PC-3 (cell line): Measurements from ENCODE around the gene NTN1. TPM values are rescaled to one million over a fixed set of nuclear protein-coding genes. Genes with fewer than 3 reads are reported as not detected.
A peak's percentile ranks its signal among the peaks of the same experiment; 100 is the strongest.

Experiments
- ATAC-seq: fragments of 200-7000 bp; cut with Tn5 transposase; 2 replicates; pipeline ENCODE4 v1.9.1; 2020; ENCODE audit warnings: mild to moderate bottlenecking, moderate library complexity
- BruUV-seq: library from RNA; stranded (reverse); fragments of 400-500 nt; replicated peaks from 2 replicates; lab custom pipeline; 2021; lab: Mats Ljungman, UMichigan
- CTCF ChIA-PET: fragments of 300-600 bp; sonication (Branson Sonifier 250); formaldehyde crosslinking; loops from one replicate; lab custom pipeline; 2022; ENCODE audit warnings: antibody characterized with exemption; lab: Charles Lee
- POLR2A ChIA-PET: fragments of 300-600 bp; sonication (Branson Sonifier 250); formaldehyde crosslinking; loops from one replicate; lab custom pipeline; 2022; ENCODE audit warnings: antibody characterized with exemption; ENCODE audit not compliant: unreplicated experiment; lab: Charles Lee
- DNase-seq: peaks from one replicate; pipeline ENCODE4 v3.0.0-alpha.2; 2015
- H2AFZ ChIP-seq: fragments of 300-600 bp; sonication (generic); 2 replicates; pipeline ENCODE4 v1.6.0; 2016; ENCODE audit warnings: antibody characterized with exemption, low read length
- H3F3A ChIP-seq: fragments of 300-600 bp; sonication (generic); one replicate; pipeline ENCODE4 v1.6.0; 2017; ENCODE audit warnings: antibody characterized with exemption, low read length, control low read depth, mild to moderate bottlenecking; ENCODE audit not compliant: unreplicated experiment
- H3K27ac ChIP-seq: fragments of 300-600 bp; sonication (generic); 2 replicates; pipeline ENCODE4 v1.5.1; 2016; ENCODE audit warnings: mild to moderate bottlenecking, low read length
- H3K27me3 ChIP-seq: fragments of 300-600 bp; sonication (generic); 2 replicates; pipeline ENCODE4 v1.6.1; 2016; ENCODE audit warnings: low read length, mixed read lengths
- H3K36me3 ChIP-seq: fragments of 300-600 bp; sonication (generic); 2 replicates; pipeline ENCODE4 v1.6.1; 2016; ENCODE audit warnings: low read depth, mixed run types, low read length, mixed read lengths
- H3K4me1 ChIP-seq: fragments of 300-600 bp; sonication (generic); 2 replicates; pipeline ENCODE4 v1.5.1; 2016; ENCODE audit warnings: low read length; ENCODE audit not compliant: insufficient read depth
- H3K4me2 ChIP-seq: fragments of 300-600 bp; sonication (generic); 2 replicates; pipeline ENCODE4 v1.6.0; 2016; ENCODE audit warnings: low read length
- H3K4me3 ChIP-seq: fragments of 300-600 bp; sonication (generic); 2 replicates; pipeline ENCODE4 v1.5.1; 2016; ENCODE audit warnings: mild to moderate bottlenecking, low read length, mixed read lengths
- H3K79me2 ChIP-seq: fragments of 300-600 bp; sonication (generic); 2 replicates; pipeline ENCODE4 v1.6.1; 2017; ENCODE audit warnings: low read length, mixed read lengths
- H3K9ac ChIP-seq: fragments of 300-600 bp; sonication (generic); 2 replicates; pipeline ENCODE4 v1.6.0; 2016; ENCODE audit warnings: mild to moderate bottlenecking, low read length
- H3K9me2 ChIP-seq: fragments of 300-600 bp; sonication (generic); replicated peaks from 2 replicates; pipeline ENCODE4 v1.6.1; 2016; ENCODE audit warnings: mixed run types, low read length, mixed read lengths
- H3K9me3 ChIP-seq: fragments of 300-600 bp; sonication (generic); 2 replicates; pipeline ENCODE4 v1.6.1; 2016; ENCODE audit warnings: low read length, mixed read lengths
- H4K20me1 ChIP-seq: fragments of 300-600 bp; sonication (generic); 2 replicates; pipeline ENCODE4 v1.6.1; 2016; ENCODE audit warnings: low read length, mixed read lengths
- CTCF ChIP-seq: fragments of 300-600 bp; sonication (generic); conservative IDR thresholded peaks from 2 replicates; pipeline ENCODE4 v1.5.1; 2017; ENCODE audit warnings: antibody characterized with exemption, low read depth, mild to moderate bottlenecking, low read length
- EZH2 ChIP-seq: fragments of 300-600 bp; sonication (generic); IDR thresholded peaks from one replicate; pipeline ENCODE4 v1.6.1; 2017; ENCODE audit warnings: antibody characterized with exemption, mild to moderate bottlenecking, low read length; ENCODE audit not compliant: unreplicated experiment
- EZH2phosphoT487 ChIP-seq: fragments of 300-600 bp; sonication (generic); IDR thresholded peaks from 2 replicates; pipeline ENCODE4 v1.6.1; 2018; ENCODE audit warnings: mild to moderate bottlenecking, antibody characterized with exemption, low read length, borderline replicate concordance
- intact Hi-C: fragments of 100-400 bp; cut with micrococcal nuclease; formaldehyde crosslinking; loops from 2 replicates; pipeline ENCODE4 v1.9.0; 2023
- total RNA-seq: library from RNA; depleted of rRNA; stranded (reverse); fragments of >200 nt; gene quantifications from 2 replicates; pipeline ENCODE4 v1.2.3, GENCODE V29; 2014

Gene NTN1
- total RNA-seq, 1 experiment from 2014 or later, result 0.22 TPM

- H4K20me1 ChIP-seq, result no peaks in the 10 kb centered on the region
- no peaks in the 10 kb centered on the region for H3K27me3 ChIP-seq
- no peak overlapping the region for H2AFZ ChIP-seq
- H3K27ac ChIP-seq, result no peak overlapping the region
- no peaks in the 10 kb centered on the region for H3K9me3 ChIP-seq
- ATAC-seq (no peak), DNase-seq (no peak)
- H3K4me2 ChIP-seq, result no peak overlapping the region
- no peak overlapping the region for H3K9ac ChIP-seq
- H3K4me1 ChIP-seq, result no peaks in the 10 kb centered on the region
- no TSS peak for BruUV-seq
- TF ChIP-seq EZH2, result no peak
- CTCF ChIA-PET, result no interaction called here
- H3K36me3 ChIP-seq, result no peaks in the 10 kb centered on the region
- no peak overlapping the region for H3K4me3 ChIP-seq
- no peaks in the 10 kb centered on the region for H3K79me2 ChIP-seq
- intact Hi-C loops, result no loop called here
- POLR2A ChIA-PET, result no interaction called here
- H3K9me2 ChIP-seq, result no peaks in the 10 kb centered on the region
- H3F3A ChIP-seq, result no peaks in the 10 kb centered on the region
These were observed 16.4 kb downstream of the NTN1 start for GRCh38 chr17:9037736-9038135.

GRCh38 chr17:9038380-9038779 is 17.1 kb downstream of the NTN1 start:
- Histone ChIP-seq H4K20me1 (no peaks in the 10 kb centered on the region), H3K9me2 (no peaks in the 10 kb centered on the region), H3F3A (no peaks in the 10 kb centered on the region), H3K27ac (no peak overlapping the region), H3K4me1 (no peaks in the 10 kb centered on the region), H3K27me3 (no peaks in the 10 kb centered on the region), H3K9ac (no peak overlapping the region), H3K4me3 (no peak overlapping the region), H3K9me3 (no peaks in the 10 kb centered on the region), H3K79me2 (no peaks in the 10 kb centered on the region), H3K4me2 (no peak overlapping the region), H3K36me3 (no peaks in the 10 kb centered on the region), H2AFZ (no peak overlapping the region)
- BruUV-seq, result no TSS peak
- intact Hi-C loops, result no loop called here
- DNase-seq (no peak), ATAC-seq (no peak)
- POLR2A ChIA-PET, result no interaction called here
- CTCF ChIA-PET, result no interaction called here
- TF ChIP-seq CTCF (no peak), EZH2phosphoT487 (no peak), EZH2 (no peak)

- no peak for TF ChIP-seq EZH2phosphoT487
- no peak for TF ChIP-seq EZH2
- TF ChIP-seq CTCF, result no peak
- peaks cover 15% of the 10 kb centered on the region for H3K27me3 ChIP-seq
- no peak overlapping the region for H3K4me3 ChIP-seq
- H3K9me3 ChIP-seq, result no peaks in the 10 kb centered on the region
- H2AFZ ChIP-seq, result no peak overlapping the region
- ChIA-PET POLR2A (no interaction called here), CTCF (no interaction called here)
- peak; percentile 8 for DNase-seq
- H3K27ac ChIP-seq, result no peak overlapping the region
- H3K4me1 ChIP-seq, result no peaks in the 10 kb centered on the region
- H4K20me1 ChIP-seq, result no peaks in the 10 kb centered on the region
- ATAC-seq, result no peak
- H3K36me3 ChIP-seq, result no peaks in the 10 kb centered on the region
- H3K9me2 ChIP-seq, result no peaks in the 10 kb centered on the region
- intact Hi-C loops, result no loop called here
- no TSS peak for BruUV-seq
- H3F3A ChIP-seq, result no peaks in the 10 kb centered on the region
- H3K79me2 ChIP-seq, result no peaks in the 10 kb centered on the region
- no peak overlapping the region for H3K4me2 ChIP-seq
- no peak overlapping the region for H3K9ac ChIP-seq
These were observed 23.6 kb downstream of the NTN1 start for GRCh38 chr17:9044772-9045463.
